NCI-H1436 (cell line): Measurements from ENCODE around the gene ASB18.
"Not testable (repeated sequence)": the region's sequence is repeated elsewhere in the genome, so short reads cannot be mapped to it uniquely, and the experiment has no call there.

ENCODE experiments used
- DNase-seq: peaks from one replicate; lab custom pipeline; 2025; lab: John Stamatoyannopoulos, UW

ASB18 gene

GRCh38 chr2:236286873-236287545 lies 22.8 kb upstream of the ASB18 start:
- no peak for DNase-seq

DNA sequence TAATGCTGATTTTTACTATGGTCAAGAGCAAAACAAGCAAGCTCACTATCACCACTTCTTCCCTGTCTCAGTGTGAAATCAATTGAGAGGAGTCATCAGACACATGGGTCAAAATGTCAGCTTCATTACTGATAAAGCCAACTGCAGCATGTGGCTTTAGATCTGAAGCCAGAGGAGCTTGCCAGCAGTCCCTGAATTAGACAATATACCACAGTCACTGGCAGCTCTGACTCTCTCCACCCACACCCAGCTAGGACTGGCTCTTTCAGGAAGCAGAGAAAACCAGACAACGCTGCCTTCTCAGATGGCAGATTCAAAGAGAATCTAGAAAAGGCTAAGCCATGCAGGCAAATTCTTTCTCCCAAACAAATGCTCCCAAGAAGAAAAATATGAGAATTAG lies 20.0 kb upstream of the ASB18 start:
- DNase-seq: no peak

DNA sequence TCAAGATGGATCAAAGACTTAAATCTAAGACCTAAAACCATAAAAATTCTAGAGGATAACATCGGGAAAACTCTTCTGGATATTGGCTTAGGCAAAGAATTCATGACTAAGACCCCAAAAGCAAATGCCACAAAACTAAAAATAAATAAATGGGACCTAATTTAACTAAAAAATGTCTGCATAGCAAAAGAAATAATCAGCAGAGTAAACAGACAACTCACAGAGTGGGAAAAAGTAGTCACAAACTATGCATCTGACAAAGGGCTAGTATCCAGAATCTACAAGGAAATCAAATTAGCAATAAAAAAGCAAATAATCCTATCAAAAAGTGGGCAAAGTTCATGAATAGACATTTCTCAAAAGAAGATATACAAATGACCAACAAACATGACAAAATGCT lies 18.2 kb upstream of the ASB18 start:
- DNase-seq: no peak

DNA sequence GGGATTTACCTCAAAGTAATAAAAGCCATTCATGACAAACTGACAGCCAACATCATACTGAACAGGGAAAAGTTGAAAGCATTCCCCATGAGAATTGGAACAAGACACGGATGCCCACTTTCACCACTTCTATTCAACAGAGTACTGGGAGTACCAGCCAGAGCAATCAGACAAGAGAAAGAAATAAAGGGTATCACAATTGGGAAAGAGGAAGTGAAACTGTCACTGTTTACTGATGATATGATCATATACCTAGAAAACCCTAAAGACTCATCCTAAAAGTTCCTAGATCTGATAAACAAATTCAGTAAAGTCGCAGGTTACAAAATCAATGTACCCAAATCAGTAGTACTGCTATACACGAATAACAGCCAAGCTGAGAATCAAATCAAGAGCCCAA lies 17.2 kb upstream of the ASB18 start:
- DNase-seq: no peak

DNA sequence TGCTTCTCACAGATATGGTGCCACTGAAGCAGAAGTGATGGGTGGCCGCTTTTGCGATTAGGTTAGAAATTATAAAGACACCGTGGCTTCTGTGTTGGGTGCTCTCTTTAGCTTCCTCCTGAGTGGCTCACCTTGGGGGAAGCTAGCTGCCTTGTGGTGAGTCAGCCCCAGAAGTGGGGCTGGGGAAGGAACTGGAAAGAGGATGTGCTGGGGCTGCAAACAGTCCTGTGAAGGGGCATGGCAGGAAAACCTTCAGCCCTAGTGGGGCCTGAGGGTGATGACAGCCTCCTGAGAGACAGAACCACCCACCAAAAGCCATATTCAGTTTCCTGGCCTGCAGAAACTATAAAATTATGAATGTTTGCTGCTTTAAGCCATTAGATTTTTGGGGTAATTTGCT lies 8.9 kb upstream of the ASB18 start:
- no peak for DNase-seq

DNA sequence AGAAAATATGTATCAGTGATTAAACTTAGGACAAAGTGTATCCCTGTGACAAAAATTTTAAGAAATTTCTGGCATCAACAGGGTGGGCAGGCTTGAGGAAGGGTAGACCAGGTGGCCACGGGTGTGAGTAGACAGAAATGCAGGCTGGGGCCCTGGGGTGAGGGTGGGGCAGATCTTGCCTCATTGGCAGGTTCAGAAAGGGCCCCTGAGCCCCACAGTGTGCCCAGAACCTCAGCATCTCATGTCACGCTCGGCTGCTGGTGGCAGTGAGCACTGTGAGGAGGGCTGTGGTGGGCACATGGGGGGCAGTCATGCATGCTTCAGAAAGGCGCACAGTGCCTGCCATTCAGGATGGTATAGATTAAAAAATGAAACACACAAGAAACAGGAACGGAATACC lies 7.6 kb upstream of the ASB18 start:
- no peak for DNase-seq

- DNase-seq: not testable (repeated sequence)
Measured at GRCh38 chr2:236269876-236270275, 5.7 kb upstream of the ASB18 start.

DNA sequence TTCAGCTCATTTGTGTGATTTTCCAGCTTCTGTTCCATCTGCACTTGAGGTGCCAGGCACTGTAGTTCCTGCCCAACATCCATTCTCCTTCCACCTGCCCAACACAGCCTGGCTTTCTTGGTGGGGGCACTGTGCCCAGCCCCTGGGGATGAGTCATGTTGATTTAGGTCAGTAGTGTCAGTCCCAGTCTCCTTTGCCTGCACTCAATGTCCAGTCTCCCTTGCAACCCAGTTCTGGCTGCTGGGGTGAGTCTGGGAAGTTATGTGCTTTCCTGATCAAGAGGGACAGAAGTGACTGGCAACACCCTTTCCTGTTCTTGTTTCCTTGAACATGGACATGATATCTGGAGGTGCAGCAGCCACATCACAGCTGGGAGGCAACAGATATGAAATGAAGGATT lies 1.5 kb upstream of the ASB18 start:
- no peak for DNase-seq

DNA sequence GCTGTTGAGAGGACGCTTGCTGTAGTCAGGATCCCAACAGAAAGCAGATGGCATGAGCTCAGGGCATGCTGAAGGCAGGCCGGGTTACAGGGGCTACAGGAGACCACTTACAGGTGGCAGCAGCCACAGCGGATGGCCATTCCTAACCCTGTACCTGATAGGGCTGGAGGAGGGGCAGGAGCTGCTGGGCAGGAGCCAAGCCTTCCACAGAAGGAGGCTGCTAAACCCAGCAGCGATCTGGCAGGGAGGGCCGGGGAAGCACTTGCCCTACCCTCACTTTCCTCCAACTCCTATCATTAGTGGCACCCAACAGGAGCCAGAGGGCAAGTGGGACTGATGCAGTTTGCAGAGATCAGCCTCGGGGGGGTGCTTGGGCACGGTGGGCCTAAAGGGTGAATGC lies 2.0 kb downstream of the ASB18 start:
- no peak for DNase-seq

DNA sequence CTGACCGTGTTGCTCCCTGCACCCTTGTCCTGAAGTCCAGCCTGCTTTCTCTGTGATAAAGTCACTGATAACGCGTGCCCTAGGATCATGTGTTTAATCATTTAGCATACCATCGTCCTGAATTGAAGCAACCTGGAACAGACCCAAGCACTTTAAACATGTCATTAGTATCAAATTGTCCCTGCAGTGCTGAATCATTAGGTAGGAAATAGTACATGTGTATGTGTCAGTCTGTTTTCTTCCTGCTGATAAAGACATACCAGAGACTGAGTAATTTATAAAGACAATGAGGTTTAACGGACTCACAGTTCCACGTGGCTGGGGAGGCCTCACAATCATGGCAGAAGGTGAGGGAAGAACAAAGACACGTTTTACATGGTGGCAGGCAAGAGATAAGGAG lies 2.8 kb downstream of the ASB18 start:
- no peak for DNase-seq

DNA sequence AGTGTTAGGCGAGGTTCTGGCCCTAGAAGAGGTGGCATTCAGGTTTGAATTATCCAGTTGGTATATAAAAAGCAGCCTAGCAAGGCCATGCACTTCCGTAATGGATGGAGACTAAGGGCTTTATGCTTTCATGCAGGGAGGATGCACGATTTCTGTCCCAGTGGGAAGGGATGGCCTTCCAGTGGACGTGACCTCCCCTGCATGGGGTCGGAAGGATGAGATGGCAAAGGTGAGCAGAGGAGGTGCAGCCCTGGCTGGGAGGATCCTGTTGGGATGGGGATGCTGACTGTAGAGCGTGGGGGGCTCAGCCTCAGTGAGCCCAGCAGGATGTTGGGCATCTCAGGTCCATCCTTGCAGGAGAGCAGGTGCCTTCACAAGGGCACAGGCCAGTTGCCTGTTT lies 4.8 kb downstream of the ASB18 start:
- DNase-seq: no peak

DNA sequence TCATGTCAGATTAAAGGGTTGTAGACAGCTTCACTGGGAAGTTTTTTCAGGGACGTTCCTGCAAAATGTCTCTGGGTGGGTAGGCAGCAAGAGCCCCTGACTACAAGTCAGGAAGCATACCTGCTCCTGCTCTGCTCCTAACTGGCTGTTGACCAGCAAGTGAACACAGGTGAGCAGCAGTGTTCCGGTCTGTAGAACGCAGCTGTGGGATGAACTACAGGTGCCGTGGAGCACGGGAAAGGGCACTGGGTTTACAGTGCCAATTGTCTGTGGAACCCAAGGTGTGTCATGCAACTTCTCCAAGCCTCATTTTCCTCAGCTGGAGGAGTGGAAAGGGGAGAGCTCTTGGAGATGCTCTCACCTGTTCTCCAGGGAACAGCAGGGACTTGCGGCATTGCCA lies 6.6 kb downstream of the ASB18 start:
- DNase-seq: no peak

- DNase-seq: no peak
Measured at GRCh38 chr2:236257136-236257535, 7.1 kb downstream of the ASB18 start.

GRCh38 chr2:236256366-236256985 lies 7.7 kb downstream of the ASB18 start:
- no peak for DNase-seq

- no peak for DNase-seq
Measured at GRCh38 chr2:236254674-236255073, 9.5 kb downstream of the ASB18 start.

GRCh38 chr2:236254001-236254400 lies 10.2 kb downstream of the ASB18 start:
- DNase-seq: no peak

- no peak for DNase-seq
Measured at GRCh38 chr2:236252602-236253001, 11.6 kb downstream of the ASB18 start.

DNA sequence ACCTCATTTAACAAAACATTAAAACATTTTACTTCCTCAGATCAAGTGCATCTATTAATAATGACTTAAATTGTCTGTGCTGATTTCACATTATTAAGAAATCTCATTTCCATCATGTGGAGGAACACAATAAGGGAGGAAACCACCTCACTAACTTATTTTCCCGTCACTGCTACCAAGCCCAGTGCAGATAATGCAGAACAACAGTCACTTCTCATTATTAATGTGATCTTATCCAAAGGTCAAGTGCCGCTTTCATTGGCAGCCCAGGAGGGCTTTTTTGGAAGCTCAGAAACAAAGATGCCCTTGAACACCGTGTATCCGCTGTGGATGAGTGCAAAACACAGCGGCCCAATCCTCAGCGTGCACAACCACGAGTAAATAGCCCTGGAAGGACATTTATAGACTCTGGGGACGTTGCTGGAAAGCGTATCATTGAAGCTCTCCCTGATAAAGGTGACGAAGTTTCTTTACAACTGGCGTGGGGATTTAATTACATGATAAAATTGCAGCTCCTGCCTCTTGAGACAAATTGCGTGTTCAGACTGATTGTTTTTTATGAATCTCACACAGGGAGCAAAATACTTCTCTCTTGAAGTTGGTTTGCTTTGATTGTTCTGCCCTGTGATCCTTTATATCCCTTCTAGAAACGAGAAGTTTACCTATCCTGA lies 13.2 kb downstream of the ASB18 start:
- no peak for DNase-seq

GRCh38 chr2:236250286-236250685 lies 13.9 kb downstream of the ASB18 start:
- DNase-seq: no peak

- DNase-seq: no peak
Measured at GRCh38 chr2:236249066-236249465, 15.1 kb downstream of the ASB18 start.

DNA sequence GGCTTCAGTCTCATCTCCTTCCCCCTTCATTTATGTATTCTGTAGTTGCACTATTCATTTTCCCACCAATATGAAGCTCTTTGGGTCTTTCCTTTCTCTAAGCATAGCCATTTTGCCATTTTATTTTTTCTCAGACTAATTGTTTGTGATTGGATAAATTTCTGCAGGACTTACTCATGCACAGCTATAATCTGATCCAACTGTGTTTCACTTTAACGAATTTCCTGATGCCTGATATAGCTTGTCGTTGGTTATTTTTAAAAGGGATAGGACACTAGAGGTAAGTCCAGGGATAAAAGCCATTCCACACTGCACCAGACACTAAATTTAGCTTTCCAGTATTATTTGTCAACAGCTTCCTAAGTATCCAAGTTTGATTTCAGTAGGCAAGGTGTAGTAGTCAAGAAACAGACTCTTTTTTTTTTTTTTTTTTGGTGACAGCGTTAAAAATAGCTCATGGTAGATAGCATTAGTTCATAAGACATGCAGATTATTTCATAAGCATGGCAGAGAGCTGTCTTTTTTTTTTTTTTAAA lies 17.4 kb downstream of the ASB18 start:
- no peak for DNase-seq

- no peak for DNase-seq
Measured at GRCh38 chr2:236244256-236244655, 19.9 kb downstream of the ASB18 start.

- DNase-seq: no peak
Measured at GRCh38 chr2:236242057-236242495, 22.1 kb downstream of the ASB18 start.
